HCT116 (cell line): ENCODE measurements around the gene FAM241A. TPM values are rescaled to one million over a fixed set of nuclear protein-coding genes. Genes with fewer than 3 reads are reported as not detected.

Experiments
- ATAC-seq: fragments of 200-7000 bp; cut with Tn5 transposase; 2 replicates; pipeline ENCODE4 v1.9.1; 2020; ENCODE audit warnings: mild to moderate bottlenecking, moderate library complexity
- BruUV-seq: library from RNA; stranded (reverse); fragments of 400-500 nt; replicated peaks from 2 replicates; lab custom pipeline; 2021; lab: Mats Ljungman, UMichigan
- CTCF ChIA-PET: fragments of 300-600 bp; sonication (Branson Sonifier 250); formaldehyde crosslinking; loops from one replicate; lab custom pipeline; 2021; ENCODE audit warnings: antibody characterized with exemption; lab: Charles Lee
- POLR2A ChIA-PET: fragments of 300-600, 350-600 bp; sonication (Branson Sonifier 250); formaldehyde crosslinking; loops from one replicate; lab custom pipeline; 2021; ENCODE audit warnings: antibody characterized with exemption; lab: Charles Lee
- RAD21 ChIA-PET, 2 experiments: fragments of 300-600 bp; sonication (Branson Sonifier 250); formaldehyde crosslinking; loops; one replicate each; lab custom pipeline; 2023; ENCODE audit warnings: low total read pairs in 2 of 2; ENCODE audit not compliant: uncharacterized antibody in 2 of 2, unreplicated experiment in 2 of 2, low non-redundant PET in 1 of 2; lab: Charles Lee
- DNase-seq: peaks from one replicate; pipeline ENCODE4 v3.0.0-alpha.2; 2010; ENCODE audit warnings: low read depth, low spot score
- H2AFZ ChIP-seq: fragments of 200-600 bp; shearing (Covaris generic), sonication (generic); 2 replicates; pipeline ENCODE4 v1.6.1; 2017; ENCODE audit warnings: low read depth, mixed run types, mixed read lengths, antibody characterized with exemption, low read length; ENCODE audit not compliant: poor library complexity, severe bottlenecking
- H3K27ac ChIP-seq: 2 replicates; pipeline ENCODE4 v1.5.1; 2012; ENCODE audit warnings: low read depth, low read length
- H3K27me3 ChIP-seq: fragments of 200-600 bp; sonication (generic); 2 replicates; pipeline ENCODE4 v1.6.1; 2016; ENCODE audit warnings: mixed run types, low read length, mixed read lengths; ENCODE audit not compliant: insufficient read depth
- H3K36me3 ChIP-seq, 2 experiments: fragments of 200-500 bp in 1 of 2; fragments of 200-600 bp in 1 of 2; sonication (Bioruptor generic) in 1 of 2; sonication (generic) in 1 of 2; 2 replicates each; pipeline versions ENCODE4 v1.5.1 to v1.6.1; 2014 to 2016; ENCODE audit warnings: low read length in 2 of 2, inconsistent platforms in 1 of 2, mixed read lengths in 1 of 2, mixed run types in 1 of 2; ENCODE audit not compliant: insufficient read depth in 2 of 2, control insufficient read depth in 1 of 2
- H3K4me1 ChIP-seq, 2 experiments: fragments of 200-600 bp in 1 of 2; sonication (generic) in 1 of 2; 2 replicates each; pipeline versions ENCODE4 v1.5.1 to v1.6.1; 2012 to 2017; ENCODE audit warnings: low read length in 2 of 2, inconsistent platforms in 1 of 2, mild to moderate bottlenecking in 1 of 2, mixed read lengths in 1 of 2, mixed run types in 1 of 2, moderate library complexity in 1 of 2; ENCODE audit not compliant: insufficient read depth in 2 of 2, control insufficient read depth in 1 of 2
- H3K4me2 ChIP-seq: fragments of 200-600 bp; sonication (generic); 2 replicates; pipeline ENCODE4 v1.6.1; 2017; ENCODE audit warnings: mixed run types, low read length, mixed read lengths
- H3K4me3 ChIP-seq, 2 experiments: fragments of 200-600 bp in 1 of 2; sonication (generic) in 1 of 2; replicated peaks in 1 of 2; 2 replicates each; pipeline ENCODE4 v1.5.1; 2011 to 2016; ENCODE audit warnings: low read length in 2 of 2, control low read depth in 1 of 2, low read depth in 1 of 2, mild to moderate bottlenecking in 1 of 2, mixed read lengths in 1 of 2, mixed run types in 1 of 2
- H3K79me2 ChIP-seq: fragments of 200-600 bp; sonication (generic); 2 replicates; pipeline ENCODE4 v1.6.1; 2017; ENCODE audit warnings: mild to moderate bottlenecking, mixed run types, low read length, moderate library complexity, mixed read lengths; ENCODE audit not compliant: insufficient read depth
- H3K9ac ChIP-seq: fragments of 200-600 bp; sonication (generic); 2 replicates; pipeline ENCODE4 v1.6.1; 2016; ENCODE audit warnings: low read length, mixed read lengths
- H3K9me2 ChIP-seq: fragments of 200-600 bp; sonication (generic), shearing (Covaris generic); 2 replicates; pipeline ENCODE4 v1.6.1; 2017; ENCODE audit warnings: mixed run types, mild to moderate bottlenecking, moderate library complexity; ENCODE audit not compliant: insufficient read depth
- H3K9me3 ChIP-seq, 2 experiments: fragments of 200-500 bp in 1 of 2; fragments of 200-600 bp in 1 of 2; sonication (Bioruptor generic) in 1 of 2; sonication (generic) in 1 of 2; 2 replicates each; pipeline ENCODE4 v1.6.1; 2014 to 2017; ENCODE audit warnings: low read length in 2 of 2, mixed read lengths in 2 of 2, inconsistent platforms in 1 of 2, low read depth in 1 of 2, mild to moderate bottlenecking in 1 of 2, mixed run types in 1 of 2, moderate library complexity in 1 of 2; ENCODE audit not compliant: control insufficient read depth in 1 of 2, insufficient read depth in 1 of 2
- H4K20me1 ChIP-seq: fragments of 200-600 bp; sonication (generic), shearing (Covaris generic); 2 replicates; pipeline ENCODE4 v1.6.1; 2017; ENCODE audit warnings: mixed run types, mild to moderate bottlenecking, moderate library complexity; ENCODE audit not compliant: insufficient read depth
- CBX3 ChIP-seq: IDR thresholded peaks from 2 replicates; pipeline ENCODE4 v1.6.1; 2012; ENCODE audit warnings: low read depth
- CEBPB ChIP-seq: IDR thresholded peaks from 2 replicates; pipeline ENCODE4 v1.6.1; 2012; ENCODE audit warnings: low read depth
- FOSL1 ChIP-seq: IDR thresholded peaks from 2 replicates; pipeline ENCODE4 v1.6.1; 2012; ENCODE audit warnings: low read depth
- RAD21 ChIP-seq: IDR thresholded peaks from 2 replicates; pipeline ENCODE4 v1.6.1; 2012; ENCODE audit warnings: low read depth, mild to moderate bottlenecking
- SP1 ChIP-seq: IDR thresholded peaks from 2 replicates; pipeline ENCODE4 v1.6.1; 2012; ENCODE audit warnings: low read depth
- intact Hi-C: fragments of 100-400 bp; cut with micrococcal nuclease; formaldehyde crosslinking; loops from 2 replicates; pipeline ENCODE4 v1.10.0; 2022
- total RNA-seq: library from RNA; stranded (reverse); gene quantifications from one replicate; pipeline ENCODE4 v1.2.1, GENCODE V29; 2021; ENCODE audit not compliant: unreplicated experiment
- TF ChIP-seq, protein P1 (sequence below), 3 experiments: fragments of 200-600 bp in 1 of 3; sonication (generic) in 1 of 3; IDR thresholded peaks in 2 of 3; conservative IDR thresholded peaks in 1 of 3; 2 replicates each; pipeline ENCODE4 v1.5.1; 2012 to 2017; ENCODE audit warnings: low read depth in 2 of 3, low read length in 2 of 3, antibody characterized with exemption in 1 of 3, borderline replicate concordance in 1 of 3, control low read depth in 1 of 3, mild to moderate bottlenecking in 1 of 3, mixed read lengths in 1 of 3, mixed run types in 1 of 3, moderate library complexity in 1 of 3; ENCODE audit not compliant: insufficient read depth in 1 of 3

The FAM241A gene
- total RNA-seq, 1 experiment from 2014 or later: 4.5 TPM

DNA sequence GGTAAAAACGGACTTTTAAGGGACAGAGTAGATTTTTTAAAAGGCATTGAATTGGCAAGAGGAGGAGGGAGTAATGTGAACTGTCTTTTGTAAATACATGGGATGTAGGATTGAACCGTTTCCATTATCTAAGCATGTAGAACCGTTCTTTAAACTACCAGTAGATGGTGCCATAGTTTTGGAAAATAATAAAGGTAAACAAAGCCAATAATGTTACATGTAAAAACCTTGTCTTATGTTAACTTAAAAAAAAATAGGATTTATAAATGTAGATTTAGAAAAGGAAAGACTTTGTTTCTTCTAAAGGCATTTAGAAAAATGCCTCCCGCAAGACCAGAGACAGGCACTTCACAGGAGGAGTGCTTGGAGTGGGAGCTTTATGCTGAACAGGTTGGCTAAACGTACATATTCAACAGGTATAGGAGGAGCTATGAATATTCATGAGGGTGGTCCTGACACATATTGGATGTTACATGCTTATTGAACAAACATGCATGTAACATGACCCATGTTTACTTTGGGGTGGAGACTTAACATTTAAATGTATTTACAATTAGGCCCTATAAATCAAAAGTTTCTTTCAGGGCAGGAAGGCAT lies 45.5 kb upstream of the FAM241A start:
- no peaks in the 10 kb centered on the region for H3K79me2 ChIP-seq
- BruUV-seq: no TSS peak
- H2AFZ ChIP-seq: peak overlapping the region; percentile 41
- ATAC-seq (peak; percentile 94), DNase-seq (peak; percentile 61)
- no peak overlapping the region for H3K9ac ChIP-seq
- H3K9me2 ChIP-seq: no peaks in the 10 kb centered on the region
- intact Hi-C loops: loop anchor here (1.0 to 10.0 kb wide), 5 partner anchors 136 to 505 kb away; no protein-coding TSS in a partner anchor
- no peaks in the 10 kb centered on the region for H3K36me3 ChIP-seq
- no peaks in the 10 kb centered on the region for H3K27me3 ChIP-seq
- POLR2A ChIA-PET: interaction anchor here (1.6 to 1.7 kb wide), 2 partner anchors 74 to 133 kb away, joined by 5 read pairs; no protein-coding TSS in a partner anchor
- no peaks in the 10 kb centered on the region; a peak in 1 of 4 replicates for H3K4me1 ChIP-seq
- H3K27ac ChIP-seq: no peak overlapping the region
- H3K4me2 ChIP-seq: no peak overlapping the region
- H3K4me3 ChIP-seq: no peak overlapping the region
- no peaks in the 10 kb centered on the region for H3K9me3 ChIP-seq
- RAD21 ChIA-PET: interaction anchor here (0.6 to 1.9 kb wide), 5 partner anchors 132 to 424 kb away, joined by 3 to 4 read pairs (median 3); partner anchors contain the start of gene AP1AR (in 1 of the 2)
- CTCF ChIA-PET: interaction anchor here (0.6 to 3.1 kb wide), 27 partner anchors 9 to 663 kb away, joined by 3 to 21 read pairs (median 4); partner anchors contain the start of genes ALPK1, AP1AR and NEUROG2
- TF ChIP-seq FOSL1: 0 out of 2 replicates have a peak, but pooled peaks have one; percentile 5
- TF ChIP-seq CBX3: 0 out of 2 replicates have a peak, but pooled peaks have one; percentile 23
- TF ChIP-seq CEBPB: no peak
- TF ChIP-seq, protein P1, sequence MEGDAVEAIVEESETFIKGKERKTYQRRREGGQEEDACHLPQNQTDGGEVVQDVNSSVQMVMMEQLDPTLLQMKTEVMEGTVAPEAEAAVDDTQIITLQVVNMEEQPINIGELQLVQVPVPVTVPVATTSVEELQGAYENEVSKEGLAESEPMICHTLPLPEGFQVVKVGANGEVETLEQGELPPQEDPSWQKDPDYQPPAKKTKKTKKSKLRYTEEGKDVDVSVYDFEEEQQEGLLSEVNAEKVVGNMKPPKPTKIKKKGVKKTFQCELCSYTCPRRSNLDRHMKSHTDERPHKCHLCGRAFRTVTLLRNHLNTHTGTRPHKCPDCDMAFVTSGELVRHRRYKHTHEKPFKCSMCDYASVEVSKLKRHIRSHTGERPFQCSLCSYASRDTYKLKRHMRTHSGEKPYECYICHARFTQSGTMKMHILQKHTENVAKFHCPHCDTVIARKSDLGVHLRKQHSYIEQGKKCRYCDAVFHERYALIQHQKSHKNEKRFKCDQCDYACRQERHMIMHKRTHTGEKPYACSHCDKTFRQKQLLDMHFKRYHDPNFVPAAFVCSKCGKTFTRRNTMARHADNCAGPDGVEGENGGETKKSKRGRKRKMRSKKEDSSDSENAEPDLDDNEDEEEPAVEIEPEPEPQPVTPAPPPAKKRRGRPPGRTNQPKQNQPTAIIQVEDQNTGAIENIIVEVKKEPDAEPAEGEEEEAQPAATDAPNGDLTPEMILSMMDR (IDR thresholded peaks at IDR 0.05 in 2 of 3, conservative IDR thresholded peaks at IDR 0.05 in 1 of 3; ENCODE audit: borderline replicate concordance in 1 of 3, insufficient read depth in 1 of 3, low read depth in 2 of 3, low read length in 2 of 3): peak; percentile 42 to 88 (median 72)
- peak; percentile 28; the same call in 1 of the 2 replicates for TF ChIP-seq SP1
- peak; percentile 88 for TF ChIP-seq RAD21
- H4K20me1 ChIP-seq: no peaks in the 10 kb centered on the region
